GM08714 (cell line): ENCODE results near the gene DYRK1A.
"Not testable (repeated sequence)": the region's sequence is repeated elsewhere in the genome, so short reads cannot be mapped to it uniquely, and the experiment has no call there.

Experiments
- H3K4me3 ChIP-seq: fragments of 200-500 bp; sonication (Bioruptor generic); 2 replicates; pipeline ENCODE4 v1.5.1; 2014; ENCODE audit warnings: mild to moderate bottlenecking, low read length, inconsistent platforms
- ZNF274 ChIP-seq: IDR thresholded peaks from 2 replicates; pipeline ENCODE4 v1.6.1; 2012; ENCODE audit warnings: mild to moderate bottlenecking, low read depth, low read length

Gene DYRK1A

DNA sequence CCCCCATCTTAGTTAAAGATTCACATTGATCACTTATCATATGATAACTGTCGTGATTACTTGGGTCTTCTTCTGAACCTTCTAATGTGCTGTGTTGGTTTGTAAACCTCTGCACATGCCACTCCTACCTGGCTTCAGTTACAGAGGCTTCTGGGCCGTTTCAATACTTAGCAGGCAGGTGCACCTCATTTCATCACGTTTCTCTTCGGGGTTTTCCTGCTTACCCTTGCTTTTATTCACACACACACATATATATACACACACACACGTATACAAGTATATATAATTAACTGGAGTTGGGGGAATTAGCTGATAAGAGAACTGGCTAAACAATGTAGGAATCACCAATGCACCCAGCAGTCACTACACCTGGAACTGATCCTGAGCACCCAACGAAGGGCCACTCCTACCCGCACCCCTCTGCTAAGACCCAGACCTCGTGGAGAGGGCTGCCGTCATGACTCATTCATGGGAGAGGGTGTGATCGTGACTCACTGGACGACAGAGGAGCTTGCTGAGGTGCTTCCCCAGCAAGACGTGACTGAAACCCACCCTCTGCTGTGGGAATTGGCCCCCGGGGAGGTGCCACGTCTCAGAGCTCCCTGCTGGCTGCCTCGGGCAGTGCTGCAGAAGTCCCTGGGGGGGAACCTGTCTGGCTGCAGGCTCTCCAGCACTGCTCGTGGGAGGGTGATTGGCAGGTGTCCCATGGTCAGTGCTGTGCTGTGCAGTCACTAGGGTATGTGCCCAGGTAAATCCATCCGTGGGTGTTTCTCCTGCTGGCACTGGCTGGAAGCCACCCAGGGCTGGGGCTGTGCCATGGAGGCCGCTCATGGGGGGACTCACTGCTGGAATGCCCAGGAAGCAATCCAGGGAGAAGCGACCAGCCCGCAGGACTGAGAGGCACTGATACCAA is 166.6 kb downstream of the DYRK1A start:
- TF ChIP-seq ZNF274, result no peak
- no peak overlapping the region for H3K4me3 ChIP-seq

DNA sequence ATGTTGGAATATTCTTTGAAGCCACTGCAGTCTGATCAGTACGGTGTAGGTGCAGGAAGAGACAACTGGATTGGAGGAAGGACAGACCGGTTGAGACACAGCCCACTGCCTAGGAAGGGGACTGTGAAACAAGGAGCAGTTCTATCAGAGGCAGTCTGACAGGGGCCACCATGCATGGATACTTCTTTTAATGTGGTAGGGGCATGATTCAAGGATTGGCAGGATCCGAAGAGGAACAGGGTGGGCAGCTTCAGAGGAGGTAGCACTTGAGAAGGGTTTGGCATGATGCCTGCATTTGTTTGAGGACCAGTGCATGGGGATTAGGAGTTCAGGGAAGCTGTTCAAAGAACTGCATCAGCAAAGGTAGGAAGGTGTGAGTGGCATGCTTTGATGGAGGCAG is 167.9 kb downstream of the DYRK1A start:
- no peak for TF ChIP-seq ZNF274
- H3K4me3 ChIP-seq, result no peak overlapping the region

DNA sequence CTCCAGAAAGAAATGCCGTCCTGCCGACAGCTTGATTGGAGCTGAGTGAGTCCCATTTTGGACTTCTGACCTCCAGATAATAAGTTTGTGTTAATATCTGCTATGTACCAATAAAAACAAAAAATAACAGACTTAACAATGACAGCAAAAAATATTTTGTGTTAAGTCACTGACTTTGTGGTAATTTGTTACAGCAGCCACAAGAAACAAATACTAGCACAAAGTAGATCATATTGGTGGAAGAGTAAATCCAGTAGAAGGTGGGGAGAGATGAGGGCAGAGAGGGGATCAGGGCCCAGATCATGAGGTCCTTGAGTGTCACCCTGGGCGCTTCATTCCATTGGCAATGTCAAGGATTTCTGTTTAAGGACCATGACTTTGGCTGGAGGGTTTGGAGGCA is 168.6 kb downstream of the DYRK1A start:
- no peak for TF ChIP-seq ZNF274
- H3K4me3 ChIP-seq, result no peak overlapping the region

DNA sequence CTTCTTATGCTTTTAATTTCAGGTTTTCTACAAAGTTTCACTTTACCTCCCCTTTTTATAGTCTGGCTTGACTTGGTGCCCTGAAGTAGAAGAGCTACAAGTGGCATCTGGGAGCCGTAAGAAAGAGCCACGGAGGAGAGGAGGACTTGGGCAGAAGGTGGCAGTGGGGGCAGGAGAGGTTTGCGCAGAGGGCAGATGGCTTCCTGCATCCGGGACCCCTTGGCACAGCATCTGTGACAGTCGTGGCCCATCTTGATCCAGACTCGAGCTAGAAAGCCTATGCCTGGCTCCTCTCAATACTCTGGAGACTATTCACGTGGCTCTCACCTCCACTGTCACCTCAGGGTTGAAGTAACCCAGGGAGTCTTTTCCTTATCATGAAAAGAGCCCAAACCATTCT is 169.1 kb downstream of the DYRK1A start:
- H3K4me3 ChIP-seq, result no peak overlapping the region
- no peak for TF ChIP-seq ZNF274

DNA sequence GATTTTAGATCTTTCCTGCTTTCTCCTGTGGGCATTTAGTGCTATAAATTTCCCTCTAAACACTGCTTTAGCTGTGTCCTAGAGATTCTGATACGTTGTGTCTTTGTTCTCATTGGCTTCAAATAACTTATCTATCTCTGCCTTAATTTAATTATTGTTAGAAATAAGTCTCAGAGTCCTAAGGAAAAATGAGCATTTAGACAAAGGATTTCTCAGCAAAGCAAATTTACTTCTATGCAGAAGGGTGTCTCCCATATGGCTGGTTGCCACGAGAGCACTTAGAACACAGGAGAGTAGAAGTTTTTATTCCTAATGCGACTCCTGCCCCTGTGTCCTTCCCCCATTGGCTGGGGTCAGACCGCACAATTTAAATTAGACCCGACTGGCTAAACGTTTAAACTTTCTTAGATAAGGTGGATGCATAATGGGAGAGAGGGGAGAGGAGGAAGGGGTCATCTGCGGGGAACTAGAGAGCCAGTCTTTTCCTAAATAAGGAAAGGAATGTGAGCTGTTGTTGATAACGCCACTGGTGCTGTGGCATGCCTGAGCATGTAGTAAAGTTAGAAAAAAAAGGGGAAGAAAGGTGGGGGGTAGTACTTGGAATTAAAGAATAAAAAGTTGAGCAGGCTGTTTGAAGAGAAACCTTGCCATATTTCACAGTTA is 170.2 kb downstream of the DYRK1A start:
- no peak overlapping the region for H3K4me3 ChIP-seq
- no peak for TF ChIP-seq ZNF274

DNA sequence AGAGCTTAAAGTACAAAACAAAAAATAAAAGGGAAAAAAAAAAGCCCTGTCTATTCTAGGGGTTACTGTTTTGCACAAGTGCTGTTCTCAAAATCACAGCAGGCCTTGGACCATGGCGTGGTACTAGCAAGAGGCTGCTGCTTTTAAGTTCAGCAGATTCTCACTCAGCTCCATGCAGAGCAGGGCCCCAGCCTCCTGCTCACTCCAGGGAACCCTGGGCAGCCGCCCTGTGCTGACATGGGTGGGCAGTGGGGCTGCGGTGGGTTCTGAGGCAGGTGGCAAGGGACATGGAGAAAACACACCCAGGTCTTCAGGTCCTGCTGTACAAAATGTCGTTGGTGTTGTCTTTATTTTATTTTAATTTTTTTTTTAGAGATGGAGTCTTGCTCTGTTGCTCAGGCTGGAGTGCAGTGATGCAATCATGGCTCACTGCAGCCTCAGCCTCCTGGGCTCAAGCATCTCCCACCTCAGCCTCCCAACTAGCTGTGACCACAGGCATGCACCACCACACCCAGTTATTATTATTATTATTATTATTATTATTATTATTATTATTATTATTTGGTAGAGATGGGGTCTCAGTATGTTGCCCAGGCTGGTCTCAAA is 170.9 kb downstream of the DYRK1A start:
- no peak overlapping the region for H3K4me3 ChIP-seq
- TF ChIP-seq ZNF274, result no peak

DNA sequence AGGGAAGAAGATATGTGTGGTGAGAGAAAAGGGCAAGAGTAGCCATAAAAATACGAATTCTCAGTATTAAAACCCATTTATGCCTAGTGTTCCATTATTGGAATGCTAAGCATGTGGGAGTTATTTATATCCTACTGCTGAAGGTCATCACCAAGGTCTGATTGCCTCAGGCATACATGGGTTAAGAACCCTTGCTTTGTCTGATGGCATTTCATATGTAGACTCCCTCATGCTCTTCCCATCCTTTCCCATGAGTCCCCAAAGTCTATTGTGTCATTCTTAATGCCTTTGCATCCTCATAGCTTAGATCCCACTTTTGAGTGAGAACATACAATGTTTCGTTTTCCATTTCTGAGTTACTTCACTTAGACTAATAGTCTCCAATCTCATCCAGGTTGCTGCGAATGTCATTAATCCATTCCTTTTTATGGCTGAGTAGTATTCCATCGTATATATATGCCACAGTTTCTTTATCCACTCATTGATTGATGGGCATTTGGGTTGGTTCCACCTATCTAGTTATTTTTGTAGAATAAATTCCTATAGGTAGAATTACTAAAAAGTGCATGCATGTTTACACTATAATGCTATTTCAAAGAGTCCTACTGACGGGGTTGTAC is 172.5 kb downstream of the DYRK1A start:
- TF ChIP-seq ZNF274, result no peak
- H3K4me3 ChIP-seq, result no peak overlapping the region

DNA sequence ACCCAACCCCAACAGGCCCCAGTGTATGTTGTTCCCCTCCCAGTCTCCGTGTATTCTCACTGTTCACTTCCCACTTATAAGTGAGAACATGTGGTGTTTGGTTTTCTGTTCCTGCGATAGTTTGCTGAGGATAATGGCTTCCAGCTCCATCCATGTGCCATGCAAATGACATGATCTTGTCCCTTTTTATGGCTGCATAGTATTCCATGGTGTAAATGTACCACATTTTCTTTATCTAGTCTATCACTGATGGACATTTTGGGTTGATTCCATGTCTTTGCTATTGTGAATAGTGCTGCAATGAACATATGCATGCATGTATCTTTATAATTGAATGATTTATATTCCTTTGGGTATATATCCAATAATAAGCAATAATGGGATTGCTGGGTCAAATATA is 174.6 kb downstream of the DYRK1A start:
- not testable (repeated sequence) for H3K4me3 ChIP-seq

DNA sequence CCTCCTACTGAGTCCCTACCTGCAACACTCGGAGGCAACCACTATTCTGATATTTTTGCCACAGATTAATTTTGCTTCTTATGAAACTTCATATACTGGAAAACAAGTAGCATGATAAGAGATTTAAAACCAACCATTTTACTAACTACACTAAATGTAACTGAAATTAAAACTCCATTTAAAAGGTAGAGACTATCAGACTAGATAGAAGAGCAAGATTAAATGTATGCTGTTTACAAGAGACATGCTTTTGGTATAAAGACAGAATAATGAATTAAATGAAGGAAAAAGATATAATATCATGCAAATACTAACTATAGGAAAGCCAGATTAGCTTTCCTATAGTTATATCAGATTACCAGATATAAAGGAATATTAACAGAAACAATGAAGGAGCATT is 175.9 kb downstream of the DYRK1A start:
- no peak for TF ChIP-seq ZNF274

DNA sequence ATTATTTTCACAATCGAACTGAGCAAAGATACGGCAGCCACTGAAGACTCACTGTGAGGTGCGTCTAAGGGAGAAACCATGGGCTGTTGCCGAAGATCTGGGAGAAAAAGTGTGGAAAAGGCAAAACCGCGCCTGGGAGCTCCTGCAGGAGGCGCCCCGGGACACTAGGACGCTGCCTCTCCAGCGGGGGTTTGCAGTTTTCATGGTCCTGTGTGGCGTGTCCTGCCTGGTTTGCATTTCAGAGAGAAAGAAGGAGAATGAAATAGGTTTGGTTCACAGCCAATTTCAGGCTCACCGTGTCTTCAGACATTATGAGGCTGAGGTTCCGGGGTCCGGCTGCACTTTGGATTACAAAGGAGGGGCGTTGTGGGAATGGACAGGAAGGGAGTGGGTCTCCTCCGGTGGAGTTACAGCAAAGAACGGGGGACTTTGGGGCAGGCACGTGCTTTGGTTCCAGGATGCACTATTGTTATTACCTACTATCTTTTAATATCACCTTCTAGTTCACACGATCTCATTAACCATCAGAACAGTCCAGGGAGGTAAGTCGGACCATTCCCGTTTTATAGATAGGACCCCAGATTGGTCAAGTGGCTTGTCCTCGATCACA is 179.8 kb downstream of the DYRK1A start:
- TF ChIP-seq ZNF274, result no peak
- no peak overlapping the region for H3K4me3 ChIP-seq

More for the DNA sequence above, 175.9 kb downstream of the DYRK1A start:
- no peak overlapping the region for H3K4me3 ChIP-seq

DNA sequence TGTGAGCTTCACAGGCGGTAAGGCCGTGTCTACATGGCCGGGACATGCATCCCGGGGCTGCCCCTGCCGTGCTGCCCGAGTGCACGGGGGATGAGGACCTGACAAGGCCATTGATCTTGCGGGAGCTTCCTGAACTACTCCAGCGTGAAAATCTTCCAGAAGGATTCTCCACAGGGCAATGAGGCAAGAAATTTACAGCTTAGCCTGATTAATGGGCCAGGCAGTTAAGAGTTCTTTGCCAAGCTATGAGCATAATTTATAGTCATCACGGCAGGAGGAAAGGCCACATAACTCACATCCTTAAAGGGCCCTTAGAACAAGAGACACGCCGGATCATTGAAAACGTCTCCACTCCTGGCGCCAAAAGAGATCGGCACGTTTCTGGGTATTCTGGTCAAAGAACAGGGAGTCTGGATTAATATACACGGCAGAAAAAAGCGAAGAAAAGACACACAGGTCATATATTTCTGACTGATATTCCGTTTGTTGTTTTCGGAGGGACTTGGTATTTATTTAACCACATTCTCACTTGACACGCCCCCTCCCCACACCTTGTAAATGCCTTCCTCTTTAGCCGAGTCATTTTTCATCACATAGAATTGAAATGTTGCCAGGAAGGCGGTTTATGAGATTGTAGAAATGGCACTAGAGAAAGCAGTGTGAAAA is 180.5 kb downstream of the DYRK1A start:
- no peak overlapping the region for H3K4me3 ChIP-seq
- no peak for TF ChIP-seq ZNF274

DNA sequence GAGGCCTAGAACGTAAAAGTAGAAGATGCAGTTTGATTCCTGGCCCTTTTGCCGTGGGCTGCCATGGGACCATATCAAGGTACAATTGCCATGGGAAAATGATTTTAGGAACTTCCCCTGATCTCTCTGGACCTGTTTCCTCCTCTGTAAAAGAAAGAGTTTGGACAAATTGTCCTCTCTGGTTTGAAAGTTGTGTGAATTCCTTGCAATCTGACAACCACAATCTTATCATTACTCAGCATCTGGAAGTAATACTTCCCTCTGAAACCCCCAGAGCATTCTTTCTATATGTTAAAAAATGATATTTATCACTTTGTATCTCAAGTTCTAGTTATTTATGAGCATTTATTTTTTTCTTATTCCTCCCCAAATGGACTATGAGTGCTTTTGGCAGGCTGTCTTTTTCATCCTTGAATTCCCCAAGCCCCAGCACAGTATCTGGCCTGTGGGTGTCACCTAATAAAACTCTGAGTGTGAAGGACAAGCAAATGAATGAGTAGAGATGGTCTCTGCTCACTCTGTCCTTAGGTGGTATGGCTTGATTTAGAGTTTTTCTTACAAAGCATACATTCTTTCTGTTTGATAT is 181.1 kb downstream of the DYRK1A start:
- H3K4me3 ChIP-seq, result no peak overlapping the region
- no peak for TF ChIP-seq ZNF274

DNA sequence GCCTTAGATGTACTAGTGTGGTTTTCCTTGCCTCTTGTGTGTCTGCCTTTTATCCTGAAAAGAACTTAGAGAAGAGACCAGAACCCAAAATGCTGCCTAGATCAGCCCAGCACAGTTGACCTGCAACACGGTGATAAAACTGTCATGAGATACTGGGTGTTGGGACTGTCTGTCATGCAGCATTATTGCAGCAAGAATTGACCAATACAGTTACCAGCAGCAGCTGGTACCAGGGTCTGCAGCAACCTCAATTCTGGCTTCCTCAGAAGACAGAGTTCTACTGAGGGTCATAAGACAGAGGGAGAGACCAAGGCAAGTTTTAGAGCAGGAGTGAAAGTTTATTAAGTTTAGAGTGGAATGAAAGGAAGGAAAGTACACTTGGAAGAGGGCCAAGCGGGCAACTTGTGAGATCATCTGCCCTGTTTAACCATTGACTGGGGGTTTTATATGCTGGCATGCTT is 182.0 kb downstream of the DYRK1A start:
- no peak for TF ChIP-seq ZNF274
- H3K4me3 ChIP-seq, result no peak overlapping the region

DNA sequence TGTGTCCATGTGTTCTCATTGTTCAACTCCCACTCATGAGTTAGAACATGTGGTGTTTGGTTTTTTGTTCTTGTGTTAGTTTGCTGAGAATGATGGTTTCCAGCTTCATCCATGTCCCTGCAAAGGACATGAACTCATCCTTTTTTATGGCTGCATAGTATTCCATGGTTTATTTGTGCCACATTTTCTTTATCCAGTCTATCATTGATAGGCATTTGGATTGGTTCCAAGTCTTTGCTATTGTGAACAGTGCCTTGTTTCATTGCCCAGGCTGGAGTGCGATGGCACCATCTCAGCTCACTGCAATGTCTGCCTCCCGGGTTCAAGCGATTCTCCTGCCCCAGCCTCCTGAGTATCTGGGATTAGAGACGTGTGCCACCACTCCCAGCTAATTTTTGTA is 183.2 kb downstream of the DYRK1A start:
- H3K4me3 ChIP-seq, result not testable (repeated sequence)
